NCI-H2029 treated with DMSO at 0.1 percent for 48 hours (cell line): ENCODE data around the gene GALNT10.

Source experiments
- DNase-seq: peaks from one replicate; lab custom pipeline; 2025; lab: John Stamatoyannopoulos, UW

Gene GALNT10

GRCh38 chr5:154406826-154407225, 216.3 kb downstream of the GALNT10 start:
- no peak for DNase-seq

DNA sequence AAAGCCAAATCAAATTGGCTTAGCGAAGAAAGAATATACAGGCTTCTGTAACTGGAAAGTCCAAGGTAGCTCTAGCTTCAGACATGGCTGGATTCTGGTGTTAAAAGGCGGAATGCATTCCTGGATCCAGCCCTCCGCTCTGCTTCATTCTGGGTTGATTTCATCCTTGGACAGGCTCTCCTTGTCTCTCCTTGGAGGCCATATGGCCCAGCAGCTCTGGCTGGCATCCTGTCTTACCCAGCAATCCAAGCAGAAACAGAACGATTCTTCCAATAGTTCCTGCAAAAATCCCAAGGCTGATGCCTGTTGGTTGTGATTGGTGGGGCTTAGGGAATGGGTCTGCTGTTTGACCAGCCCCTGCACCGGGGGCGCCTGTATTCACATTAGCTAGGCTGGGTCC, 218.3 kb downstream of the GALNT10 start:
- DNase-seq: no peak

GRCh38 chr5:154409230-154409840, 218.8 kb downstream of the GALNT10 start:
- no peak for DNase-seq

DNA sequence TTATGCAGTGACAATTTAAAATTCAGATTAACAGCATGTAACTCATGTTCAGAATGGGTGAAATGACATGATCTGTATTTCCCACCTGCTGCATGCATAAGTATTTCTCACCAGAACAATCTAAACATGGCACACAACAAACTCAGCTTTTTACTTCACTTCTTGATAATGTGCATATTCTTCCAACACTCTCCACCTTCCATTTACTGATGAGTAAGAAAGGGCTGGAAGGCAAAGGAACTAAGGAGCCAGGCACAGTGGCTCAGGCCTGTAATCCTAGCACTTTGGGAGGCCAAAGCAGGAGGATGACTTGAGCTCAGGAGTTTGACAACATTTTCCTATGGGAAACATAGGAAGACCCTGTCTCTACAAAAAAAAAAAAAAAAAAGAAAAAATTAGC, 219.5 kb downstream of the GALNT10 start:
- no peak for DNase-seq

DNA sequence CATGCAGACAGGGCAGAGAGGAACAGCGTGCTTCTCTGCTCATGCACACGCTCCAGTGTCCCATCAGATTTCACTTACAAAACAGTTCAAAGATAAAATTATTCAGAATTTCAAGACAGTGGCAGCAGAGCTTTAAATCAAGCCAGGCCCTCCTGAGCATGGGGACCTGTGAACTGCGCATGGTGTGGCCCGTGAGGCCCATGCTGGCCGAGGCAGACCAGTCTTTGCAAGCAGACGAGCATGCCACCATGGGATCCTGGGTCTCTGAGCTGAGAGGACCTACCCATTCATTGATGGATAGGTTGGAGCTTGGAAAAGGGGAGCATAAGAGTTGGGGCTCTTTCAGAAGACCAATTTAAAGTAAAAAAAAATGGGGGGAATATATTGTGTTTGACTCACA, 220.3 kb downstream of the GALNT10 start:
- DNase-seq: no peak

- DNase-seq: no peak
Measured at GRCh38 chr5:154411338-154411737, 220.8 kb downstream of the GALNT10 start.

- no peak for DNase-seq
Measured at GRCh38 chr5:154412316-154412715, 221.8 kb downstream of the GALNT10 start.

GRCh38 chr5:154412925-154413324, 222.4 kb downstream of the GALNT10 start:
- DNase-seq: no peak

DNA sequence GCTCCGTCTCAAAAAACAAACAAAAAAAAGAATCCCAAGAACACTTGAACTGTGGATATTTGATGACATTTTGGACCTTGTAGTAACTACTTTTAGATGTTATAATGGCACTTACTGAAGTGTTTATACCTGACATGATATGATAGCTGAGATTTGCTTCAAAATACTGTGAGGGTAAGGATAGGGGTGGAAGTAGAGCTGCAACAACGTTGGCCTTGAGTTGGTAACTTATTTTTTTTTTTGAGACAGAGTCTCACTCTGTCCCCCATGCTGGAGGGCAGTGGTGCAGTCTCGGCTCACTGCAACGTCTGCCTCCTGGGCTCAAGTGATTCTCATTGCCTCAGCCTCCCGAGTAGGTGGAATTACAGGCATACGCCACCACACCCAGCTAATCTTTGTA, 224.6 kb downstream of the GALNT10 start:
- DNase-seq: no peak

GRCh38 chr5:154418344-154418820, 227.8 kb downstream of the GALNT10 start:
- peak; percentile 41 for DNase-seq

GRCh38 chr5:154419236-154419635, 228.7 kb downstream of the GALNT10 start:
- no peak for DNase-seq

DNA sequence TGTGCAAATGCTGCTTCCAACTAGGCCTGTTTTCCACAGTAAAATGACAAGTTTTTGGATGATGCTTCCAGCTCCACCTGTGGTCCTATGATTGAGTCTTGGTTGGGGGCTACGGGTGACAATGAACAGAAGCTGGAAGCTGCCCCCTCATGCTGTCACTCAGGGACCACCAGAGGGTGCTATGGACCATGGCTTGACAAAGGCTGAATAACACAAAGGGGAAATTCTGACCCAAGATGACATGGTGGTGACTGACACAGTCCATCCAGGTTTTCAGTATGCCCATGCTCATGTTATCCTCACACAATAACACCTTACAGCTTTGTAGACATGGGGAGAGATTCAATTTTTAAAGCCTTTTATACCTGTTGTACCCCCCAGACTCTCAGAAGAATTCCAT, 231.3 kb downstream of the GALNT10 start:
- DNase-seq: no peak

DNA sequence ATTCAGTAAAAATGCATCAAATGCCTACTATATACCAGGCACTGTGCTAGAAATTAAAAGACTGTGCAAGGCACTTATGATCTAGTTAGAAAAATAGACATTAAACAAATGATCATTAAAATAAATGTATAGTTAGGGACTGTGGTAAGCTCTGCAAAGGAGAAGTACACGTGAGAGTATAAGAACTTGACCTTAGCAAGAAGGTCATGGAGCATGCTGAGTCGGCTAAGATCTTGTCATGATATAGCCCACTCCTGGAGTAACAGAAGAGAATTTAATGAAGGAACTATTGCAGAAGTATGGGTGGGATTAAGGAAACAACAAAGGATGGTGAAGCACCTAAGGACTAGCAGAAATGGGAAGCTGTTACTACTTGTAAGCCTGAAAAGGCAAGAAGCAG, 231.8 kb downstream of the GALNT10 start:
- no peak for DNase-seq

DNA sequence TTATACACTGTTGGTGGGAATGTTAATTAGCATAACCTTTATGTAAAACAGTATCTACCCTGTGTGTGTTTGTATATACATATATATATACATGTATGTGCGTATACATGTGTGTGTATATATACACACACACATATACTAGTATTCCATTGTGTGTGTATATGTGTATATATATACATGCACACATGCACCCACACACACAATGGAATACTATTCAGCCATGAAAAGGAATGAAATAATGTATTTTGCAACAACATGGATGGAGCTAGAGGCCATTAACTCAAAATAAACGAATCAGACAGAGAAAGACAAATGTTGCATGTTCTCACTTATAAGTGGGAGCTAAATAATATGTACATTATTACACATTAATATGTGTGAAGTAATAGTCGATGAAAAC, 237.7 kb downstream of the GALNT10 start:
- no peak for DNase-seq

GRCh38 chr5:154429341-154429740, 238.8 kb downstream of the GALNT10 start:
- no peak for DNase-seq

GRCh38 chr5:154430466-154430865, 239.9 kb downstream of the GALNT10 start:
- DNase-seq: no peak

- no peak for DNase-seq
Measured at GRCh38 chr5:154430961-154431630, 240.6 kb downstream of the GALNT10 start.

- no peak for DNase-seq
Measured at GRCh38 chr5:154435226-154435625, 244.7 kb downstream of the GALNT10 start.

- no peak for DNase-seq
Measured at GRCh38 chr5:154437281-154437965, 246.9 kb downstream of the GALNT10 start.

DNA sequence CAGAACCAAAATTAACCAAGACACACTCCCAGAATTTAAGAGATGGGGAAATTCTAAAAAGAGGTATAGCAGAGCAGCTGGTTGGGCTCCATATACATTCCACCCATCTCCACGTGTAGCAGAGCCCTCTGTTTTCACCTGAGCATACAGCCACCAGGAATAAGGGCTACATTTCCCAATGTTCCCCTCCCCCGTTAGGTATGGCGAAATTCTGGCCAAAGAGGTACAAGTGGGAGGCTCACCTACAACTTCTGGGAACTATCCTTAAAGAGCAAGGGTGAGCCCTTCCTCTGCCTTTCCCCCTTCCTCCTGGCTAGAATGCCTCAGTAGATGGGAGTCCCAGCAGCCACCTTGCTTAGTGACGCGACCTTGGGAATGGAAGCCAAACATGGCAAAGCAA, 250.0 kb downstream of the GALNT10 start:
- DNase-seq: no peak

- no peak for DNase-seq
Measured at GRCh38 chr5:154442801-154443200, 252.3 kb downstream of the GALNT10 start.

DNA sequence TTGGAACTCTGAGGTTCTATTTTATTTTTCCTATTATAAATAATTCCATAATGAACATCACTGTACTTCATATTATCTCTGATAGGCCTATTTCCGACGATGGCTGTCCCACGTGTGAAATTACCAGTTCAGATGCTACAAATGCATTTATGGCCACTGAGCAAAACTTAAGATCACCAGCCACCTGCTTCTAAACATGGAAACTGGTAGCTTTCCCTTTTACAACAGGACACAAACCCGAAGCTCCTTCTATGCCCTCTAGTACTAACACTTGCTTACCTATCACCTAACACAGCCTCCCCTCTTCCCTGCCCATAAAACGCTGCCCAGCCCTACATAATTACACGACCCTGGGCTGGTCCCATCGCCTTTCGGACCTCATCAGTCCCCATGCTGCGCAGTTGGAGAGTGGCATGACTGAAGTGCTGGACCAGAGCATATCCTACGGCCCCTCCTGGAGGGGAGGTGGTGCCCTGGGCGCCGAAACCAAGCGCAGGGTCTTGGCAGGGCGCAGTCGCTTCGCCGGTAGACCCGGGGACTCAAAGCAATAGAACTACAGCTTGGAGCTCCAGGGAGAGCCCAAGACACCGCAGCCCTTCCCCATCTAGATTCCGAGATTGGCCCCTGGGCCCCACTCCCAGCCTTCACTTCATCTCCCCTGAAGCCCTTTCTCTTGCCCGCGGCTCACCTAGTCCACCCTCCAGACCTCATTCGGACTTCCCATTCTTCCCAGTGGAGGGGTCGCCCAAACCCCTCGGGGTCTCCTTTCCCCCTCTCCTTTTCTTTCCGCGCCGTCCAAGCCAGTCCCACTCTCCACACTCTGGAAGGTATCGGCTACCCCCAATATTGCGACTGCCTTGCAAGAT, 254.3 kb downstream of the GALNT10 start:
- DNase-seq: no peak
